ELF-1 (cell line): ENCODE measurements around the gene ROBO1.
"Not testable (repeated sequence)": the region's sequence is repeated elsewhere in the genome, so short reads cannot be mapped to it uniquely, and the experiment has no call there.

Experiments used
- DNase-seq: peaks from one replicate; pipeline ENCODE4 v3.0.0-alpha.2; 2016; ENCODE audit warnings: low read depth, low spot score

The ROBO1 gene

GRCh38 chr3:79767905-79768267, at the start of gene ROBO1:
Gene ROBO1, minus strand, starts transcription at chr3:79767998.
- no peak for DNase-seq

- no peak for DNase-seq
Observed at GRCh38 chr3:79817224-79817623, 49.4 kb upstream of the ROBO1 start.

GRCh38 chr3:79815478-79815877, 47.7 kb upstream of the ROBO1 start:
- no peak for DNase-seq

- DNase-seq, result no peak
Observed at GRCh38 chr3:79810581-79810980, 42.8 kb upstream of the ROBO1 start.

- no peak for DNase-seq
Observed at GRCh38 chr3:79810092-79810491, 42.3 kb upstream of the ROBO1 start.

- no peak for DNase-seq
Observed at GRCh38 chr3:79809106-79809505, 41.3 kb upstream of the ROBO1 start.

GRCh38 chr3:79808515-79808914, 40.7 kb upstream of the ROBO1 start:
- DNase-seq, result no peak

- not testable (repeated sequence) for DNase-seq
Observed at GRCh38 chr3:79790177-79790576, 22.4 kb upstream of the ROBO1 start.

GRCh38 chr3:79773291-79773690, 5.5 kb upstream of the ROBO1 start:
- no peak for DNase-seq

GRCh38 chr3:79769229-79769628, 1.4 kb upstream of the ROBO1 start:
- DNase-seq, result no peak

- DNase-seq, result no peak
Observed at GRCh38 chr3:79767194-79767904, 449 bp downstream of the ROBO1 start.

- no peak for DNase-seq
Observed at GRCh38 chr3:79766496-79767193, 1.2 kb downstream of the ROBO1 start.

GRCh38 chr3:79765911-79766310, 1.9 kb downstream of the ROBO1 start:
- no peak for DNase-seq

- no peak for DNase-seq
Observed at GRCh38 chr3:79761441-79761840, 6.4 kb downstream of the ROBO1 start.

GRCh38 chr3:79751703-79752102, 16.1 kb downstream of the ROBO1 start:
- no peak for DNase-seq

- no peak for DNase-seq
Observed at GRCh38 chr3:79737530-79737929, 30.3 kb downstream of the ROBO1 start.

GRCh38 chr3:79729096-79729495, 38.7 kb downstream of the ROBO1 start:
- no peak for DNase-seq

GRCh38 chr3:79726786-79727185, 41.0 kb downstream of the ROBO1 start:
- no peak for DNase-seq

- DNase-seq, result no peak
Observed at GRCh38 chr3:79724206-79724605, 43.6 kb downstream of the ROBO1 start.

GRCh38 chr3:79690072-79690471, 77.7 kb downstream of the ROBO1 start:
- DNase-seq, result no peak

GRCh38 chr3:79685108-79685507, 82.7 kb downstream of the ROBO1 start:
- DNase-seq, result no peak

GRCh38 chr3:79684041-79684440, 83.8 kb downstream of the ROBO1 start:
- no peak for DNase-seq

- no peak for DNase-seq
Observed at GRCh38 chr3:79672731-79673130, 95.1 kb downstream of the ROBO1 start.
